Measurements from ENCODE around the gene KCNMA1. TPM values are rescaled to one million over a fixed set of nuclear protein-coding genes. Genes with fewer than 3 reads are reported as not detected.

Gene KCNMA1
- total and polyA plus RNA-seq, 4 donors, result 36.2 to 95.0 (median 54.3) TPM

DNA sequence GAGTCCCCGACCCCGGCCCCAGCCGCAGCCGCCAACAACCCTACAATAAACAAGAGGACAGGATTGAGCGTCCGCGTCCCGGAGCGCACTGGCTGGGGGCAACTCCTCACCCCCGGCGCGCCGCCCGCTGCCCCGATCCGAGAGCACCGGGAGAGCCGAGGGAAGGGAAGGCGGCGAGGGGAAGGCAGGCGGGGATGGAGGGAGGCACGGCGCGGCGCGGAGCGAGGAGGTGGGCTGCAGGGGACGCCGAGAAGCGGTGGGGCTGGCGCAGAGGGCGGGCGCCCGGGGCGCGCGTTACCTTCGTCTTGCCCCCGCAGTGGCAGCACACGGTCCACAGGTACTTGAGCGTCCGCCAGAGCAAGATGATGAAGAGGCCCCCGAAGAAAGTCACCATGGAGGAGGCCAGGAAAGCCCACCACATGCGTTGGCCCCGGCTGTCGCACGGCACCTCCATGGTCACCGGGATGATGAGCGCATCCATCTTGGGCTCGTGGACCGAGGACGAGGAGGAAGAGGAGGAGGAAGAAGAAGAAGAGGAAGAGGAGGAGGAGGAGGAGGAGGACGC lies 559 bp downstream of the KCNMA1 start:
- DNase-seq (ENCODE audit: low read depth in 4 of 6, low spot score in 6 of 6), result no peak
- Histone ChIP-seq H3K27me3 (ENCODE audit: control insufficient read depth, insufficient read depth, low read length) (peaks cover 53% of the 10 kb centered on the region), H3K27ac (ENCODE audit: low read depth, low read length) (no peak overlapping the region)

DNA sequence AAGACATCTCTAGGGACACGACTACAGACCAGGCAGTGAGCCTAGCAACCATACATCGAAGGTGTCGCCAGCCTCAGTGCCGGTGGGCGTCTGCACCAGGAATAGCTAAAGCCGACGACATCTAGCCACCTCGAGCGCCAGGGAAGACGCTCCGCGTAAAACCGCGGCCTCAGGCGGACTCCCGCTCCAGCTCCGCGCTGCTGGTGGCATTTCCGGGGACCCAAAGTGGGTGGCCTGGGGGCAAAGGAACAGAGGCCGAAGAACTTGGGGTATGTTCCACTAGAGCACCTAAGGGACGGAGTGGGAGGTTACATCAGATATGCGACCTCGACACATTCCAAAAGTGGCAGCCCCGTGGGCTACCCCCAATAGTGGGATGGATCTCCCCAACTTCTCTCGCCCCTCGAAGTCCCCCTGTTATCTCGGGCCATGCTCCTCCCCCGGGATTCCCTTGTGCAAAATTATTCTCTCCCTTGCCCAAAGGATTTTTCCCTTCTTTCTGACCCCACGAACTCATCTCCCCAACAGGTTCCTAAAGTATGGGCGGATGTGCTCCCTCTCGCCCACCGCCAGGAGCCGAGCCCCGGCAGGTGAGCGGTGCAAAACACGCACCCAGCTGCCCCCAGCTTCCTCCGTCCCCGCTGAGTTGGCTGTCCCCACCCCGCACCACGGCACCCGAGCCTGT lies 1.2 kb downstream of the KCNMA1 start:
- Histone ChIP-seq H3K27me3 (ENCODE audit: control insufficient read depth, insufficient read depth, low read length) (peaks cover 51% of the 10 kb centered on the region), H3K4me1 (ENCODE audit: control insufficient read depth, insufficient read depth, low read length) (peaks cover 31% of the 10 kb centered on the region), H3K27ac (ENCODE audit: low read depth, low read length) (no peak overlapping the region), H3K36me3 (ENCODE audit: control insufficient read depth, insufficient read depth, low read length) (no peaks in the 10 kb centered on the region), H3K4me3 (ENCODE audit: low read depth, low read length) (peak overlapping the region; percentile 53), H3K9me3 (ENCODE audit: control insufficient read depth, insufficient read depth, low read length) (no peaks in the 10 kb centered on the region)
- DNase-seq (ENCODE audit: low read depth in 4 of 6, low spot score in 6 of 6), result peak in 2 of 6 donors; percentile 8 to 37
- 2% methylated on average over 38 of the region's 41 CpGs for WGBS (ENCODE audit: insufficient coverage)

More for the DNA sequence above, 559 bp downstream of the KCNMA1 start:
- H3K4me3 ChIP-seq (ENCODE audit: low read depth, low read length), result peak overlapping the region; percentile 53
- WGBS (ENCODE audit: insufficient coverage), result under 1% methylated on average over 49 of the region's 53 CpGs
- no peaks in the 10 kb centered on the region for H3K9me3 ChIP-seq (ENCODE audit: control insufficient read depth, insufficient read depth, low read length)
- H3K4me1 ChIP-seq (ENCODE audit: control insufficient read depth, insufficient read depth, low read length), result peaks cover 28% of the 10 kb centered on the region
- no peaks in the 10 kb centered on the region for H3K36me3 ChIP-seq (ENCODE audit: control insufficient read depth, insufficient read depth, low read length)

DNA sequence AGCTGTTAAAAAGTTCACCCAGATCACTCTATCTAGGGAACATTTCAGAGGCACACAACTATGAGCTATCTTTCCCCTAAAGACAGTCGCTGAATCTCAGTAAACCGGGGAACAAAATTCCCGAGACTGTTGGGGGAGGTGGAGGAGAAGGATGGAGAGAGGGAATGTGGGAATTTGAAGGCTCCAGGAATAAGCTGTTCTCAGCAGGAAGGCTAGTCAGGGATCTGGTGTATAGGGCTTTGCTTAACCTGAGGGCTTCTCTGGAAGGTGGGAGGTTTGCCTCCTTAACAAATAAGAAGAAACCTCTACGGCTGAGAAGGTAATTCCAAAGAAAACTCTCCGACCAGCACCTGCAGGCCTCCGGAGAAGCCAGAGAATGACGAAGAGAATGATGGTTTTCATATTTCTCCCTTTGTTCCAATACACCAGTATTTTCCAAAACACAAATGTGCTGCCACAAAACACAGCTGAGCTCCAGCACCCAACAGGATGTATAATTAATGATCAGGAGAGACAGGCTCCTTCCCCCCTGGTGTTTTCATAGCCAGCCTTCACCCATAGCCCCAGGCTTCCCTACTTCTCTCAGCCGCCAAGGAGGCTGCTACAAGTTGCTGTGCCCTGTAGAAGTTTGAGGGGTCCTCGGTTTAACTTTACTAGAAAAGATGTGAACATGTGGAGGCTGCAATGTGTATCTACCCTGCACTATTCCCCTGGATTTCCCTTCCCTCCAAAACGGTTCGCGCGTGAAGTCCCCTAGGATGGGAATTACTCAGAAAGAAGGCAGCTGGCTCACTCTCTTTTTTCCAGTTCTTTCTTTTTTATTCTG lies 2.0 kb downstream of the KCNMA1 start:
- peaks cover 34% of the 10 kb centered on the region for H3K4me1 ChIP-seq (ENCODE audit: control insufficient read depth, insufficient read depth, low read length)
- H3K27me3 ChIP-seq (ENCODE audit: control insufficient read depth, insufficient read depth, low read length), result peaks cover 48% of the 10 kb centered on the region
- no peaks in the 10 kb centered on the region for H3K36me3 ChIP-seq (ENCODE audit: control insufficient read depth, insufficient read depth, low read length)
- H3K9me3 ChIP-seq (ENCODE audit: control insufficient read depth, insufficient read depth, low read length), result no peaks in the 10 kb centered on the region
- peak in 1 of 6 donors; percentile 56 for DNase-seq (ENCODE audit: low read depth in 4 of 6, low spot score in 6 of 6)
- peak overlapping the region; percentile 53 for H3K4me3 ChIP-seq (ENCODE audit: low read depth, low read length)
- WGBS (ENCODE audit: insufficient coverage), result 21% methylated on average over 2 of the region's 13 CpGs
- H3K27ac ChIP-seq (ENCODE audit: low read depth, low read length), result no peak overlapping the region

- H3K4me3 ChIP-seq (ENCODE audit: low read depth, low read length), result peak overlapping the region; percentile 53
These were observed 2.7 kb downstream of the KCNMA1 start for GRCh38 chr10:77634939-77635338.

GRCh38 chr10:77633376-77633775 lies 4.2 kb downstream of the KCNMA1 start:
- H3K4me3 ChIP-seq (ENCODE audit: low read depth, low read length), result no peak overlapping the region
- H3K4me1 ChIP-seq (ENCODE audit: control insufficient read depth, insufficient read depth, low read length), result peaks cover 26% of the 10 kb centered on the region
- H3K27me3 ChIP-seq (ENCODE audit: control insufficient read depth, insufficient read depth, low read length), result peaks cover 26% of the 10 kb centered on the region
- no peaks in the 10 kb centered on the region for H3K9me3 ChIP-seq (ENCODE audit: control insufficient read depth, insufficient read depth, low read length)
- no peak for DNase-seq (ENCODE audit: low read depth in 4 of 6, low spot score in 6 of 6)
- 86% methylated on average over 5 of the region's 7 CpGs for WGBS (ENCODE audit: insufficient coverage)
- H3K27ac ChIP-seq (ENCODE audit: low read depth, low read length), result no peak overlapping the region
- no peaks in the 10 kb centered on the region for H3K36me3 ChIP-seq (ENCODE audit: control insufficient read depth, insufficient read depth, low read length)

More at GRCh38 chr10:77634939-77635338, 2.7 kb downstream of the KCNMA1 start:
- DNase-seq (ENCODE audit: low read depth in 4 of 6, low spot score in 6 of 6), result peak in 1 of 6 donors; percentile 11
- H3K36me3 ChIP-seq (ENCODE audit: control insufficient read depth, insufficient read depth, low read length), result no peaks in the 10 kb centered on the region
- 100% methylated on average over 1 of the region's 4 CpGs for WGBS (ENCODE audit: insufficient coverage)
- peaks cover 34% of the 10 kb centered on the region for H3K4me1 ChIP-seq (ENCODE audit: control insufficient read depth, insufficient read depth, low read length)
- H3K27me3 ChIP-seq (ENCODE audit: control insufficient read depth, insufficient read depth, low read length), result peaks cover 41% of the 10 kb centered on the region
- no peaks in the 10 kb centered on the region for H3K9me3 ChIP-seq (ENCODE audit: control insufficient read depth, insufficient read depth, low read length)
- H3K27ac ChIP-seq (ENCODE audit: low read depth, low read length), result no peak overlapping the region

- DNase-seq (ENCODE audit: low read depth in 4 of 6, low spot score in 6 of 6), result peak in 1 of 6 donors; percentile 79
- WGBS (ENCODE audit: insufficient coverage), result 57% methylated on average over 3 of the region's 7 CpGs
These were observed 6.4 kb downstream of the KCNMA1 start for GRCh38 chr10:77631241-77631640.

GRCh38 chr10:77630507-77630848 lies 7.1 kb downstream of the KCNMA1 start:
- no peak for DNase-seq (ENCODE audit: low read depth in 4 of 6, low spot score in 6 of 6)
- Histone ChIP-seq H3K4me1 (ENCODE audit: control insufficient read depth, insufficient read depth, low read length) (peaks cover 8% of the 10 kb centered on the region), H3K4me3 (ENCODE audit: low read depth, low read length) (no peak overlapping the region), H3K27ac (ENCODE audit: low read depth, low read length) (no peak overlapping the region), H3K27me3 (ENCODE audit: control insufficient read depth, insufficient read depth, low read length) (peaks cover 8% of the 10 kb centered on the region), H3K36me3 (ENCODE audit: control insufficient read depth, insufficient read depth, low read length) (no peaks in the 10 kb centered on the region), H3K9me3 (ENCODE audit: control insufficient read depth, insufficient read depth, low read length) (no peaks in the 10 kb centered on the region)
- 95% methylated on average over 5 of the region's 5 CpGs for WGBS (ENCODE audit: insufficient coverage)

More at GRCh38 chr10:77631241-77631640, 6.4 kb downstream of the KCNMA1 start:
- Histone ChIP-seq H3K36me3 (ENCODE audit: control insufficient read depth, insufficient read depth, low read length) (no peaks in the 10 kb centered on the region), H3K27me3 (ENCODE audit: control insufficient read depth, insufficient read depth, low read length) (peaks cover 15% of the 10 kb centered on the region), H3K9me3 (ENCODE audit: control insufficient read depth, insufficient read depth, low read length) (no peaks in the 10 kb centered on the region), H3K27ac (ENCODE audit: low read depth, low read length) (no peak overlapping the region), H3K4me3 (ENCODE audit: low read depth, low read length) (no peak overlapping the region), H3K4me1 (ENCODE audit: control insufficient read depth, insufficient read depth, low read length) (peaks cover 16% of the 10 kb centered on the region)

GRCh38 chr10:77629775-77630506 lies 7.7 kb downstream of the KCNMA1 start:
- 85% methylated on average over 11 of the region's 11 CpGs for WGBS (ENCODE audit: insufficient coverage)
- peaks cover 8% of the 10 kb centered on the region for H3K4me1 ChIP-seq (ENCODE audit: control insufficient read depth, insufficient read depth, low read length)
- H3K4me3 ChIP-seq (ENCODE audit: low read depth, low read length), result no peak overlapping the region
- no peak for DNase-seq (ENCODE audit: low read depth in 4 of 6, low spot score in 6 of 6)
- peaks cover 3% of the 10 kb centered on the region for H3K27me3 ChIP-seq (ENCODE audit: control insufficient read depth, insufficient read depth, low read length)
- no peaks in the 10 kb centered on the region for H3K9me3 ChIP-seq (ENCODE audit: control insufficient read depth, insufficient read depth, low read length)
- no peaks in the 10 kb centered on the region for H3K36me3 ChIP-seq (ENCODE audit: control insufficient read depth, insufficient read depth, low read length)
- H3K27ac ChIP-seq (ENCODE audit: low read depth, low read length), result no peak overlapping the region

Data from spinal cord (tissue), 10 donors.